Esophagus muscularis mucosa (tissue), 4 donors: Measurements from ENCODE around the gene ANK3. TPM values are rescaled to one million over a fixed set of nuclear protein-coding genes. Genes with fewer than 3 reads are reported as not detected.

Experiments
- DNase-seq: peaks from one replicate; pipeline ENCODE4 v3.0.0-alpha.2; 2017; ENCODE audit errors: extremely low spot score
- H3K27ac ChIP-seq, 4 donors: fragments of 200-600 bp; sonication (generic); replicated peaks in 1 of 4; 1 replicate in 3 of 4; 2 replicates in 1 of 4; pipeline ENCODE4 v1.5.1; 2016 to 2019; ENCODE audit warnings: mild to moderate bottlenecking in 1 of 4
- H3K27me3 ChIP-seq, 4 donors: fragments of 200-600 bp; sonication (generic); one replicate each; pipeline versions ENCODE4 v1.5.1 to v1.6.0; 2016 to 2019
- H3K36me3 ChIP-seq, 4 donors: fragments of 200-600 bp; sonication (generic); one replicate each; pipeline ENCODE4 v1.5.1; 2016 to 2019
- H3K4me1 ChIP-seq, 4 donors: fragments of 200-600 bp; sonication (generic); one replicate each; pipeline ENCODE4 v1.5.1; 2016 to 2019
- H3K4me3 ChIP-seq, 4 donors: fragments of 200-600 bp; sonication (generic); 1 replicate in 2 of 4; 2 replicates in 2 of 4; pipeline ENCODE4 v1.5.1; 2016 to 2019; ENCODE audit warnings: mild to moderate bottlenecking in 4 of 4, moderate library complexity in 1 of 4
- H3K9me3 ChIP-seq, 4 donors: fragments of 200-600 bp; sonication (generic); 1 replicate in 3 of 4; 2 replicates in 1 of 4; pipeline ENCODE4 v1.5.1; 2016 to 2019
- CTCF ChIP-seq, 3 experiments: fragments of 200-600 bp in 2 of 3; fragments of 450-650 bp in 1 of 3; sonication (generic) in 2 of 3; IDR thresholded peaks; one replicate each; pipeline ENCODE4 v1.5.1; 2017 to 2019; ENCODE audit warnings: antibody characterized with exemption in 3 of 3, mild to moderate bottlenecking in 2 of 3, moderate library complexity in 1 of 3
- EP300 ChIP-seq: sonication (generic); formaldehyde crosslinking; IDR thresholded peaks from one replicate; pipeline ENCODE4 v1.6.1; 2017; ENCODE audit warnings: antibody characterized with exemption
- POLR2A ChIP-seq: fragments of 450-650 bp; IDR thresholded peaks from one replicate; pipeline ENCODE4 v1.6.1; 2017; ENCODE audit warnings: antibody characterized with exemption, moderate library complexity, mild to moderate bottlenecking, low read depth
- POLR2AphosphoS5 ChIP-seq, 2 donors: sonication (generic); formaldehyde crosslinking; IDR thresholded peaks; one replicate each; pipeline ENCODE4 v1.6.1; 2017; ENCODE audit warnings: antibody characterized with exemption in 2 of 2
- WGBS: methylation state at CpG from one replicate; pipeline ENCODE4 v1.1.5; 2018; 5-methylcytosine and 5-hydroxymethylcytosine counted together
- intact Hi-C: fragments of 100-400 bp; cut with DNase I; formaldehyde crosslinking; loops from one replicate; pipeline ENCODE4 v1.15.1; 2023
- total RNA-seq, 4 donors: library from RNA; depleted of rRNA; stranded (reverse); fragments of >200 nt; gene quantifications; one replicate each; pipeline versions ENCODE4 v1.1.0 to v1.2.1, GENCODE V29; 2016

The ANK3 gene
- total RNA-seq, 4 donors from 2014 or later = 25.5 to 44.9 (median 26.6) TPM

- TF ChIP-seq POLR2A = no peak
- no peak for TF ChIP-seq CTCF (IDR thresholded peaks at IDR 0.05)
- no peak for TF ChIP-seq EP300
- no peak for TF ChIP-seq POLR2AphosphoS5 (IDR thresholded peaks at IDR 0.05)
- intact Hi-C loops = no loop called here
- DNase-seq = no peak
- Histone ChIP-seq H3K9me3 (no peaks in the 10 kb centered on the region), H3K27ac (no peak overlapping the region), H3K4me1 (peaks cover 0 to 31% (median 30%) of the 10 kb centered on the region in 4 donors), H3K27me3 (no peaks in the 10 kb centered on the region), H3K36me3 (no peaks in the 10 kb centered on the region), H3K4me3 (no peak overlapping the region)
- WGBS = 91% methylated on average over 5 of the region's 5 CpGs
These were observed 33.1 kb upstream of the ANK3 start for GRCh38 chr10:60422809-60423208.

- H3K36me3 ChIP-seq = no peaks in the 10 kb centered on the region
- H3K27ac ChIP-seq = no peak overlapping the region
- intact Hi-C loops = no loop called here
- 90% methylated on average over 5 of the region's 5 CpGs for WGBS
- DNase-seq = no peak
- H3K4me3 ChIP-seq = no peak overlapping the region
- TF ChIP-seq POLR2AphosphoS5 (IDR thresholded peaks at IDR 0.05) = no peak
- TF ChIP-seq CTCF (IDR thresholded peaks at IDR 0.05) = no peak
- TF ChIP-seq EP300 = no peak
- no peak for TF ChIP-seq POLR2A
- peaks cover 0 to 19% (median 17%) of the 10 kb centered on the region in 4 donors for H3K4me1 ChIP-seq
- no peaks in the 10 kb centered on the region for H3K27me3 ChIP-seq
- H3K9me3 ChIP-seq = no peaks in the 10 kb centered on the region
These were observed 31.6 kb upstream of the ANK3 start for GRCh38 chr10:60420991-60421894.

- intact Hi-C loops = no loop called here
- no peak for DNase-seq
- H3K27ac ChIP-seq = no peak overlapping the region
- no peaks in the 10 kb centered on the region for H3K36me3 ChIP-seq
- no peak overlapping the region for H3K4me3 ChIP-seq
- no peaks in the 10 kb centered on the region for H3K27me3 ChIP-seq
- no peaks in the 10 kb centered on the region for H3K9me3 ChIP-seq
- H3K4me1 ChIP-seq = no peaks in the 10 kb centered on the region
- TF ChIP-seq POLR2AphosphoS5 (IDR thresholded peaks at IDR 0.05) = no peak
- no peak for TF ChIP-seq EP300
- TF ChIP-seq CTCF (IDR thresholded peaks at IDR 0.05) = no peak
- no peak for TF ChIP-seq POLR2A
These were observed 29.6 kb upstream of the ANK3 start for GRCh38 chr10:60419249-60419648.

GRCh38 chr10:60417901-60418300 is 28.2 kb upstream of the ANK3 start:
- DNase-seq = no peak
- intact Hi-C loops = no loop called here
- no peaks in the 10 kb centered on the region for H3K4me1 ChIP-seq
- no peak overlapping the region for H3K4me3 ChIP-seq
- no peaks in the 10 kb centered on the region for H3K9me3 ChIP-seq
- no peaks in the 10 kb centered on the region for H3K27me3 ChIP-seq
- no peak overlapping the region for H3K27ac ChIP-seq
- no peaks in the 10 kb centered on the region for H3K36me3 ChIP-seq
- WGBS = 94% methylated on average over 1 of the region's 1 CpG
- no peak for TF ChIP-seq POLR2AphosphoS5 (IDR thresholded peaks at IDR 0.05)

GRCh38 chr10:60417024-60417423 is 27.3 kb upstream of the ANK3 start:
- H3K4me1 ChIP-seq = no peaks in the 10 kb centered on the region
- no peak for DNase-seq
- no peak overlapping the region for H3K4me3 ChIP-seq
- 78% methylated on average over 2 of the region's 2 CpGs for WGBS
- no peaks in the 10 kb centered on the region for H3K9me3 ChIP-seq
- H3K27me3 ChIP-seq = no peaks in the 10 kb centered on the region
- intact Hi-C loops = no loop called here
- no peak overlapping the region for H3K27ac ChIP-seq
- no peak for TF ChIP-seq EP300
- TF ChIP-seq POLR2AphosphoS5 (IDR thresholded peaks at IDR 0.05) = no peak
- no peak for TF ChIP-seq POLR2A
- no peaks in the 10 kb centered on the region for H3K36me3 ChIP-seq
